GM21390 (cell line): ENCODE data around the gene SPATS2.
"Not testable (repeated sequence)": the region's sequence is repeated elsewhere in the genome, so short reads cannot be mapped to it uniquely, and the experiment has no call there.

ENCODE experiments used
- ATAC-seq: cut with Tn5 transposase; IDR thresholded peaks from one replicate; pipeline ENCODE4 v1.9.1; 2021; ENCODE audit not compliant: unreplicated experiment

SPATS2 gene

DNA sequence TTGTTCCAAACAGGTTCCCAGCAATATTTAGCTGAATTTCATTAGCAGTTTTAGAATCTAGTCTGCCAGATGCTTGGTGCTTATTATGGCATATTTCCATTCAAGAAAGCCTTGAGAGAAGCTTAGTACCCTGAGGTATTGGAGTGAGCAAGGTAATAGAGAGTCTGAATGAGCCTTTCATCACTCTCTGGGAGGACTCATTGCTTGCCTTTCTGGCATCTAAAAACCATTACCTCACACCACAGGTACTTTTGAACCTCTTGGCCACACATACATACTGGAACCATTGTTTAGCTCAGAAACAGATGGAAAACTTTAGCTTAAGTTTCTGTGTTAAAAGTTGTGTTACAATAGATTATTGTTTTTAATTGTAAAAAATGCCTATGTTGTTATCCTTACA lies 144.1 kb downstream of the SPATS2 start:
- no peak for ATAC-seq

DNA sequence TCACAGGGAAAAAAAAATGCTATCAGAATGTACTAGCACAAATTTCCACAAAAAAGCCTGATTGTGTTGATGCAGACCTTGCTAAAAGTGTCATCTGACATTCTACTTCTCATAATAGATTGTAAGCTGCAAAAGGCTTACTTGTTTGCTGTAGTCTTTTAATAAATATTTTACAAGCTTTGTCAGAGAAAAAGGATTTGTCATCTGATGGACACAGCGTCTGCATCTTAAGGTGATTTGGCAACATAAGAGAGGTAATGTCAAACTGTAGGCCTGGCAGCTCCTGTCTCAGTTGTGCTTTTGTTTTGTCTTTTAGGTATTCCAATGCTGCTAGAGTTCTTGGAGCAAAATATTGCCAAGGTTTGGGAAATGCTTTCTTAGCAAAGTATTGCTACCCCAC lies 145.3 kb downstream of the SPATS2 start:
- no peak for ATAC-seq

DNA sequence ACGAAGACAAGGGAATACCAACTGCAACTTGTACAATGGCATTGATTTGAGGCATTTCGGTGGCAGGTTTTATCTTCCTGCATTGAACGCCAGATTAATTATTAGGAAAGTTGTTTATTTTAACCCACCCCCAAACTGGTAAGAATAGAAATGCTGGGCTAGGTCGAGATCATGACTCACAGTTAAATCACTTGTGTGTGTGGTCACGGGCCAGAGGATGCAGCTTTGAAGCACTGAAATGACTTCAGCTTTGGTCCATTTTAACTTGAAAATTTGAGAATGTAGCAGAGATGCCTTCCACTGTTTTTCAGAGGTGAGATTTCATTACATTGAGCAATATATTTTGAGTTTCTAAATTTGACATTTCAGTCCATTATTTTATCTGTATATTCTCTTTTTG lies 148.0 kb downstream of the SPATS2 start:
- ATAC-seq: no peak

DNA sequence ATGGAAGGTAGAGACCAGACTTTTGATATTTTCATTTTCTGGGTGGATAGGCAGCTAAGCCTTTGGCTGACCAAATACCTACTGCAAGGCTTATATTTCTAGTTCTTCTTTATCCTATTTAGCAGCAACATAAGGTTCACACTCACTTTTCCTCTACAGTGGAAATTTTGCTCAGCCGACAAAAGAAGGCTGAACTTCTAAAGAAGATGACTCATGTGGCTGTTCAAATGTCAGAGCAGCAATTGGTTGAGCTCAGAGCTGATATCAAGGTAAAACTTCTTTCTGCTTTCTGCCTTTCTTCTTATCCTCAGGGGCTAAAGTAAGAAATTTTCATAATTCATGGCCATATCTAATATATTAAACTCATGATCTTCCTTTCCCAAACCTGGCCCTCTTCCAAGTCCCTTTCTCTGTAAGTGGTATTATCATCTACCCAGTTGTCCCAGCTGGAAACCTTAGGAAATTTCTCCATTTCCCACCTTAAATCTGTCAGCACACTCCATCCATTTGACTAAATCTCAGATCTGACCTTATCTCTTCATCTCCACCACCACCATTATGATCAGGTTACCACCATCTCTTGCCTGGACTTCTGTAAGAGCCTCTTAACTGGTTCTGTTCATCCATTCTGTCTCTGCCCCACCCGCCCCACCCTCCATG lies 151.8 kb downstream of the SPATS2 start:
- ATAC-seq: no peak

DNA sequence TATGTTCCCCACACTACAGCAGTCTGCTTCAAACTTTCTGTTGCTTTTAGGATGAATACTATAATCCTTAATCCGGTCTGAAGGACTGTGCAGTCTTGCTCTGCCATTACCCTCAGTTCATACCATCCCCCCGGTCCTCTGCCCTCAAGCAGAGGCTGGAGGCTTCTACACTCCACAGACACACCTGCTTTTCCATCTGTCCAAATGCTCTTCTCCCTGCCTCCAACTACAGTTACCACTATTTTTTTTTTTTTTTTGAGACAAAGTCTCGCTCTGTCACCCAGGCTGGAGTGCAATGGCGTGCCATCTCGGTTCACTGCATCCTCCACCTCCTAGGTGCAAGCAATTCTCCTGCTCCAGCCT lies 152.3 kb downstream of the SPATS2 start:
- ATAC-seq: no peak

DNA sequence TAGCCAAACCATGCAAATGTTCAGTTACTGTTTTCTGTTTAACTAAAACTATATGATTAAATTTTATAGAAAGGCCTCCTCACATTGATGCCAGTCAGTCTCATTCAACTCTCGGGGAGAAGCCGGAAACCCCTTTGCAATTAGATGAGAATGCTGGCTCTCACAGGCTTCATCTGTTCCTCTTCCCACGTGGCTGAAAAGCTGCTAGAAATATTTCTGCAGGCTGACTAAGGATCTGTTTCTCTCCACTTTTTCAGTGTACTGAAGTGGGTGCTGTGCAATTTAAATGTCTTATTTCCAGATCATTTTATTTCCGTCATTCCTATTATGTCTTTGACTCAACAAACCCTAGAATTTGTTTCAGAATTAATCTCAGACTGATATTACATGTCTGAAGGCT lies 154.1 kb downstream of the SPATS2 start:
- no peak for ATAC-seq

DNA sequence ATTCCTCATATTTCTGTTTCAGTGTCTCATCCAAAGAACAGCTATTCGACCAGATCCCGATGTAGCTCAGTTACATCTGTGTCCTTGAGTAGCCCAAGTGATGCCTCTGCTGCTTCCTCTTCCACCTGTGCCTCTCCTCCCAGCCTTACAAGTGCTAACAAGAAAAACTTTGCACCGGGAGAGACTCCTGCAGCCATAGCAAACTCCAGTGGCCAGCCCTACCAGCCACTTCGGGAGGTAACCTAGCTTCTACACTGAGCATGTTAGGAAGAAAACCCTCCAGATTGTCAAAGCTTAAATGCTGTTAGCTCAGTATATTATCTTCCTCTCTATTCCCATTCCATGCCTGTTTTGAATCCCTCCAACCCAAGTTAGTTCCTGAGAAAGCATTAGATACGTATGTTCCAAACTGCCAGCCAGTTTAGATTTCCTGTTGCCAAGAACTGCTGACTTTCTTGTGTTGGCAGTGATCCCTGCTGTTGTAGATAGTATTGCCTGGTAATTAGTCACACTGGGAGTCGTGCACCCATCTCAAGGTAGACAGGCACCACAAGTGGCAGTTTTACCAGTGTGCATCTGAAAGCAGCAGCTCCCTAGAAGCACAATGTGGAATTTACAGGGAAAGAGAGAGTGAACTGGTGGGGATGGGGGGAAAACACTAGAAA lies 157.5 kb downstream of the SPATS2 start:
- ATAC-seq: no peak

DNA sequence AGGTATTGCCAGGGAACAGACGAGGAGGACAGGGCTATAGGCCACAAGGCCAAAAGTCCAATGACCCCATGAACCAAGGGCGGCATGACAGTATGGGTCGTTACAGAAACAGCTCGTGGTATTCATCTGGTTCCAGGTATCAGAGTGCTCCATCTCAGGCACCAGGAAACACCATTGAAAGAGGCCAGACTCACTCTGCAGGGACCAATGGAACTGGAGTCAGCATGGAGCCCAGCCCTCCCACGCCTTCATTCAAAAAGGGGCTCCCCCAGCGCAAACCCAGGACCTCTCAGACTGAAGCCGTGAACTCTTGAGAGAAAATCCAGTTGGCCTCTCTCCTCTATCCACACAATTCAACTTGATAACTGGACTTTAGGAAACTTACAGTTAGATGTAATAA lies 158.7 kb downstream of the SPATS2 start:
- no peak for ATAC-seq

DNA sequence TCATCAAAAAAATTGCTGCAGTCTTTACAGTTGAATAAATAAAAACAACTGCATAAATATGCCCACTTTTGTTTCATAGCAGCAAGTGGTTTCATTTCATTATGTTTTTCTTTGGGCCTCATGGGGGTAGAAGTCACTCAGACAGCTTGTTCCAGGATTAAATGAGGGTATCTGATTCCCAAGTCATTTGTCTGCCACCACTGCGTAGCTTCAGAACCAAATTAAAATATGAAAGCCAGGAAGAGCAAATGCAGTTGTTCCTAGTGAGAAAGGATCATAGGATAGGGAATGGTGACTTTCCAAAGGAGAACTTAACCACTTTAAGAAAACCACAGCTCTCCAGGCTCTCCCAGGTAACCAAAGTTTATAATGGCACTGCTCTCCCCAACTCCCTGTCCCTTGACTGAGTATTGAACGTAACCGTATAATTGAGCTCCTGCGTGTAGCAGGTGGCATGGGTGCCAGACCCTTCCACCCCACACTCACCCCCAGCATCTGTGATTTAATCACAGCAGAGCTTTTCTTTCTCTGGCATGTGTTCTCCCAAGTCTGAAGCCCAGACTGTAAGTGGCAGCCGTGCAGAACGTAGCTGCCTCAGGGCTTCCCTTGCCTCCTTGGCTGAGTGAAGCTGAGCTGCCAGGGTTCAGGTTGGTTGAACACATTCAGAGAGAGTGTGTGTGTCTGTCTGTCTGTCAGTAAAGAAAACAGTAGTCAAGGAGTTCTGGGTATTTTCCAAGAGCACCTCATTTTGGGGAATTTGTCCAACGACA lies 160.3 kb downstream of the SPATS2 start:
- no peak for ATAC-seq

DNA sequence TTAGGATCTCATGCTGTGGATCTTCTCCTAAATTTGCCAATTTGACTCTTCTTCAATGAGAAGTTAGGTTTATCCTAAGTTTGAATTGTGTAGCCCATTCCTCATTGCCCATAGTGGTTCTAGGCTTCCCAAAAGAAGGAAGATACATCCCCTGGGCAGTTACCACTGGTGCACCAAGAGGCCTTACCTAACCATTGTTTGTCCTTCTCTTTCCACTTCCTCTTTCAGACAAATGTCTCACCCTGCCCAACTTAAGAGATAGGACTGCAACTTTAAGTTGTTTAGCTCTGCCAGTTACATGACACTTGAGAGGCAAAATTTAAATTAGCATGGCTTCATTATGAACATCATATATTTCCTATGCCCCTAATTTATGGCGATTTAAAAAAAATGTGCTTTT lies 162.2 kb downstream of the SPATS2 start:
- ATAC-seq: no peak

DNA sequence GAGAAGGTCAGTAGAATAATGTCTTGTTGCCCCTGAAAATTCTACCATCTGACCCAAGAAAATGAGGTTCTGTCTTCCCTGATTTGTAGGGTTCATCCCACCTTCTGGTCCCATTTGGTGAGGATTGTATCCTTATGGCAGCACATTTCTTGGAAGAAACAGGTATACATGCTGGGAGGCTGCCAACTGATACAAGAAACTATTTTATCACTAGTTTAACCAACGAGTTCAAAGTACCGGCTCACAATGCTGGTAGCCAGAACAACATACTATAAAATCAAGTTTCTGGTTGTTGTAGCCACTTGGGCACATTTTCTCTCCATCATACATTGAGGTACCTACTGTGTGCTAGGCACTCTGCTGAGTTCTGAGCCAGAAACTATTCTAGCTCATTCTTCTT lies 164.5 kb downstream of the SPATS2 start:
- no peak for ATAC-seq

DNA sequence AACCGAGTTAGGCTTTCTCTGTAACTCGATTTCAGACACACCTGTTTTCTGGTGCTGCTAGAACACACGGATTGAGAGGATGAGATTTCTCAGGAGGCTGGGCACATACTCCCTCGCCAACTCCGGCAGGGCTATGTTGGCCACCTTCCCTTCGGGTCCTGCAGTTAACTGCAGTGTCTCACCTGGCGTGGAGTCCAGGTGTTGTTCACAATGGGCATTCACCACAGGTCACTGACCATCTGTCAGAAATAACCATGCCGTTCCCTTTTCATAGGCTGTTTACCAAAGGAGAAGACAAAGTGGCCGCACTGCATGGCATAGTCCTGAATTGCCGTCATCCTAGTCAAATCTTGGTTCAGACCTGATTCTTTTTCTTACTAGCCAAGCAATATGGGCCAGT lies 166.1 kb downstream of the SPATS2 start:
- ATAC-seq: no peak

DNA sequence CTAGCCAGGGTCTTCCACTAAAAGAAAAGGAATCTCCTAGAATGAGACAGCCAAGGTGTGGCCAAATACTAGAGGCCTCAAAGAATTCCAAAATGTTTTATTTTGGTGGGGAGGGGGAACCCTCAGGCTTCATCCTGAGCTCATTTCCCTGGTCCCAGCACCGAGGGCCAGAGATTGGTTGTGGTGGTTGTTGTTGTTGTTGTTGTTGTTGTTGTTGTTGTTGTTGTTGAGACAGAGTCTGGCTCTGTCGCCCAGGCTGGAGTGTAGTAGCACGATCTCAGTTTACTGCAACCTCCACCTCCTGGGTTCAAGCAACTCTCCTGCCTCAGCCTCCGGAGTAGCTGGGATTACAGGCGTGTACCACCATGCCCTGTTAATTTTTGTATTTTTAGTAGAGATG lies 166.9 kb downstream of the SPATS2 start:
- not testable (repeated sequence) for ATAC-seq

DNA sequence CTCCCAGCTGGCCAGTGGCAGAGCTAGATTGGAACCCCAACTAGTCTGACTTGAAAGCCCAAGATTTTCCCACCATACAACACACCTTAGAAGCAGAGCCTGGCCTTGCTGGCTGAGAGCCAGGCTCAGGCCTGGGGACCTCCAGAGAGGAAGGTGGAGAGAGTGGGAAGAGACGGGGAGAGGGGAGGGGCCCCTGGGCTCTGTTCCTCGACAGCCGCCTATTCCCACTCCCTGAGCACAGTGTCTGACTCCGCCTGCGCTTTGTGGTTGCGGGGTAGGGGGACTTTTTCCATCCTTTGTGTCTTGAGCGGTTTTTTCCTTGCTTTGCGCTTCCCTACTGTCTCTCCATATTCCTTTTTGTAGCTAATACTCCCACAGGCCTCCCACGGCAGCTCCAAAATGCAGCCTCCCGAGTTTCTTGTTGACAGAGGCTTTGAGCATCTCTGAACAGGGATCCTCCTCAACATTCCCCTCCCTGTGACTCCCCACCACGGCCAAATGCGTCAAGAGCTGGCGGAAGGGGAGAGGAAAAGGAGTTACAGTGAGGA lies 167.5 kb downstream of the SPATS2 start:
- ATAC-seq: no peak

DNA sequence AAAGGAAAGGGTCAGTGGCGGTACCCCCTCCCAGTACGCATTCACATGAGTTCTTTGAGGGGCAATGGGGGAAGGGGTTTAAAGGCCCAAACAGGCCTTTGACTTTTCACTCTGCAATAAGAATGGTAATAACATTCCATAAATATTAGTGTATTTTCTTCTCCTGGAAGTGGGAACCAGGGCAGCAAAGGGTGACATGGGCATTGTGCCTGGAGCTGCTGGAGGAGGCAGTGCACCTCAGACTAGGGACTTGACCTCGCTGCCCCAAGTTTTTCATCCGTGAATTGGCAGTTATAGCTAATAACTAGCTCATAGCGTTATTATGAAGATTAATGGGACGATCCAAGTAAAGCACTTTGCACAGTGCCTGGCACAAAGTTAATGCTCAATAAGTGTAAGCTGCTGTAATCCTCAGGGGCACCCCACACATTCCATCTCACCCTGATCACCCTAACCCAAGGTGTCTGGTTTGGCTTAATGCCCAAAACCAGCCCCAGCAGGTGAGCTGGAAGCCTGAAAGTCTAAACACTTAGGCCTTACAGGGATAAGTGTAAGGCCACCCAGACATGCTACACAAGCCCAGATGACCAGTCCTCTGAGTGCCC lies 168.8 kb downstream of the SPATS2 start:
- ATAC-seq: no peak

DNA sequence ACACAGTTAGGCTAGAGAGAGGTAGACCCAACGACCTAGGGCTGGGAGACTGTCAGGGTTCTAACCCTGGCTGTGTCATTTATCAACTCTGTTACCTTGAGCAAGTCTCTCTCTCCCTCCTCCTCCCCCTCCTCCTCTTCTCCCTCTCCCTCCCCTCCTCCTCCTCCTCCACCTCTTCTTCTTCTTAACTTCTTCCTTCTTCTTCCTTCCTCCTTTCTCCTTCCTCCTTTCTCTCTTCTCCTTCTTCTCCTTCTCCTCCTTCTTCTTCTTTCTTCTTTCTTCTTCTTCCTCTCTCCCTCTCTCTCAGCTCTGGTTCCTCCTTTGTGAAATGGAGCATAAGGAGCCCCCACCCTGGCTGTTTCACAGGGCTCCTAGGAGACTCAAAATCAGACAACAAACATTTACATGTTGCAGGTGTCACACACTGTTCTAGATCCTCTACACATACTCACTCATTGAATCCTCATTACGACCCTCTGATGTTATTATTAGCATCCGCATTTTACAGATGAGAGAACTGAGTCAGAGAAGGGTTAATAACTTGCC lies 169.3 kb downstream of the SPATS2 start:
- ATAC-seq: no peak

DNA sequence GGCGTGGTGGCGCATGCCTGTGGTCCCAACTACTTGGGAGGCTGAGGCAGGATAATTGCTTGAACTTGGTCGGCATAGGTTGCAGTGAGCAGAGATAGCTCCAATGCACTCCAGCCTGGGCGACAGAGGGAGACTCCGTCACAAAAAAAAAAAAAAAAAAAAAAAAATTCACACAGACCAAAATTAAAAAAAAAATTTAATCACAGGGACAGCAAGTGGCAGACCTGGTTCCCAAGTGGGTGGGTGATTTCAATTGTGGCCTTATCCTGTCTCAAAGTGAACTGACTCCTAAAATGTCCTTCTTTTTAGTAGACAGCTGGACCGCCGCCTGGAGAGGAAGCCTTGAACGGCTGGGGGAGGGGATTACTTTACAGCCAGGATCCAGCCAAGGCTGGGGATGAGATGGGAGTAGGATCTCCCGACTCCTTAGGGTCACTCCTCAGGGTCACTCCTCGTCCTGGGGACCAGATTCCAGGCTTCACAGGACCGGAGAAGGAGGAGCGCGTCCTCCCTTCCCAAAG lies 170.0 kb downstream of the SPATS2 start:
- no peak for ATAC-seq

DNA sequence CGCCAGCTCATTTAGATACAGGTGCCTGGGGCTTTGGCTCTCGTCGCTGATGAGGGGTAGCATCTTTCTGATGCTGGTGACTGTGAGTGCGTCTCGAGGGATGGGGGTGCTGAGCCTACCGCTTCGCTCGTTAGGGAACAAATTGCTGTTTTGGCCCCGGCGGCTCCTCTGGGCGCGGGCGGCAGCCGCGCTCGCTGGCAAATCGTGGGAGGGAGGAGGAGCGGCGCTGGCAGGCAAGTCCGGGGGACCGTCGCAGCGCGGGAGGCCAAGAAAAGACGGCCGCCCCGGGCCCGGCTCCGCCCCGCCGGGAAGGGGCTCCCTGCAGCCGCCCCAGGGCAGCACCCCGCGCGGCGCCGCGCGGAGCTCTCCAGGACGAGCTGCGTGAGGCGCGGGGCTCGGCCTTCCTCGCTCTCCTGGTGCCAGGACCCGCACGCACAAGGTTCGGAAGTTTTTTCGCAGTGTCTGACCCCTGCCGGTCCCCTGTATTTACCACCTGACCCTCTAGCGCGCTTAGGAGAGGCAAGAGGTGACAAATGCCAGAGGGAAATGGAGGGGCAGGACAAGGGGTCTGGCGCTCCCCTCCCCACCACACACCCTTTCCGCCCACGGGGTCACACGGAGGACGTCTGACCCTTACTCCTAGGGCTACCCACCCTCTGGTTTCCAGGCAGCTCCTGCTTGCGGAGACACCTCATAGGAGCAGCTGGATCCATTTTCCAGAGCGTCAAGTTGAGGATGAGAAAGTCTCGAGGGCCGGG lies 170.7 kb downstream of the SPATS2 start:
- no peak for ATAC-seq

DNA sequence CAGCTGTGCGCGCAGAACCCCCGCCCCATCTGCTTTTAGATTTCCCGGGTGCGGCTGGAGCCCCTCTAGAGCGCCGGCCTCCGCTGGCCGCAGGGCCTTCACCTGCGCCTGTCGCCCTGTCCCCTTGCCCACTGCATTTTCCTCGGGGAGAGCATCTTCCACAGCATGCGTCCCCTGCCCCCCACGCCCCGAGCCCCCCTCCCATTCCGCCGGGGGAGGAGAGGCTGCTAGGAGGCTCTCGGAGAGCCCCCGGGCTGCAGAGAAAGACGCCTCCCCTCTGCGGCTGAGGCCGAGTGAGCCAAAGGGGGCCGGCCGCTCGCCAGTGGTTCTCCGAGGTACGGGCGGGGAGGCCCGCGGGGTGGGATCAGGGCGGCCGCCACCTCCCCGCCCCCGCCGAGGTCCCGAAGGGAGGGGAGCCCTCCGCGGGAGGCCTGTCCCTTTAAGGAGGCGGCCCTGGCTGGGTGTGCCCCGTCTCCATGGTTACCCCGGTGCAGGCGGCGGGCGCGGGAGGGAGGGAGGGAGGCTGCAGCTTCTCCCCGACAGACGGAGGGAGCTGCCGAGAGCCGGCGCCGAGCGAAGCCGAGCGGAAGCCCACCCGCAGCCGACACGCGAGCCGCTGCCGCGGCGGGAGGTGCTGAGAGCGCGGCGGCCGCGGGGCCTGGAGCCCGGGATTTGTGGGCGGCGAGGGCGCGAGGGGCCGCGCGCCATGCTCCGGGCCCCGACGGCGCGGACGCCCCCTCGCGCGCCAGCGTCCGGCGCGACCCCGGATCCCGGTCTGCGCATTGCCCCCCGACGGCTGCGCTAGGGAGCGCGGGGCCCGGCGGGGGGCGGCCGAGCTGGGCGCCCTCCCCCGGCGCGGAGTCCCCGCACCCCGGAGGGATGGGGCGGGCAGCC lies 171.5 kb downstream of the SPATS2 start, which contains the start of gene KCNH3:
Gene KCNH3, plus strand, starts transcription at position 521 of the 894 bp plus-strand sequence. CDS start 387 bp downstream, outside the sequence.
- ATAC-seq: peak; percentile 62
